Activated CD4-positive, alpha-beta memory T cell treated with anti-CD3 and anti-CD28 coated beads, Interleukin-2, amount 10 ng/mL, durations not matched to agents 7 days and 5 days (primary cell): ENCODE data around the gene DCAF10. TPM values are rescaled to one million over a fixed set of nuclear protein-coding genes. Genes with fewer than 3 reads are reported as not detected.
"Not testable (repeated sequence)": the region's sequence is repeated elsewhere in the genome, so short reads cannot be mapped to it uniquely, and the experiment has no call there.

ENCODE experiments used
- CTCF ChIA-PET: fragments of 350-600 bp; sonication (Branson Sonifier 250); formaldehyde crosslinking; loops from one replicate; lab custom pipeline; 2021; ENCODE audit warnings: antibody characterized with exemption, inconsistent platforms; lab: Charles Lee
- POLR2A ChIA-PET: fragments of 350-600 bp; sonication (Branson Sonifier 250); formaldehyde crosslinking; loops from one replicate; lab custom pipeline; 2021; ENCODE audit warnings: antibody characterized with exemption; lab: Charles Lee
- DNase-seq: peaks from one replicate; pipeline ENCODE4 v3.0.0-alpha.2; 2020
- H3K27ac Mint-ChIP-seq: one replicate; pipeline ENCODE4 v1.8.0; 2021; ENCODE audit warnings: mild to moderate bottlenecking, mixed read lengths
- H3K27me3 Mint-ChIP-seq: one replicate; pipeline ENCODE4 v1.8.0; 2021; ENCODE audit warnings: mixed read lengths
- H3K36me3 Mint-ChIP-seq: one replicate; pipeline ENCODE4 v1.8.0; 2021; ENCODE audit warnings: low read depth, mixed read lengths
- H3K4me1 Mint-ChIP-seq: one replicate; pipeline ENCODE4 v1.8.0; 2021; ENCODE audit warnings: mixed read lengths
- H3K4me3 Mint-ChIP-seq: one replicate; pipeline ENCODE4 v1.8.0; 2021; ENCODE audit warnings: mild to moderate bottlenecking, mixed read lengths
- H3K9me3 Mint-ChIP-seq: one replicate; pipeline ENCODE4 v1.8.0; 2021; ENCODE audit warnings: mixed read lengths
- total RNA-seq, 2 experiments: library from RNA; stranded (reverse); gene quantifications; one replicate each; pipeline ENCODE4 v1.2.3, GENCODE V29; 2021

DCAF10 gene
- total RNA-seq, 2 experiments from 2014 or later, result 18.7 to 20.7 TPM

GRCh38 chr9:37906312-37907239, 106.0 kb downstream of the DCAF10 start:
- no peaks in the 10 kb centered on the region for H3K36me3 Mint-ChIP-seq
- H3K4me1 Mint-ChIP-seq, result peaks cover 32% of the 10 kb centered on the region
- peak; percentile 15 for DNase-seq
- POLR2A ChIA-PET, result interaction anchor here (0.6 kb wide), 1 partner anchor 1334 kb away, joined by 3 read pairs; the partner anchor contains the start of gene MELK
- no peak overlapping the region for H3K4me3 Mint-ChIP-seq
- H3K27ac Mint-ChIP-seq, result no peak overlapping the region
- CTCF ChIA-PET, result no interaction called here
- no peaks in the 10 kb centered on the region for H3K9me3 Mint-ChIP-seq
- peaks cover 5% of the 10 kb centered on the region for H3K27me3 Mint-ChIP-seq

GRCh38 chr9:37908283-37908682, 107.7 kb downstream of the DCAF10 start:
- Mint-ChIP-seq H3K4me1 (peaks cover 17% of the 10 kb centered on the region), H3K4me3 (no peak overlapping the region), H3K36me3 (no peaks in the 10 kb centered on the region), H3K9me3 (no peaks in the 10 kb centered on the region), H3K27me3 (peaks cover 5% of the 10 kb centered on the region), H3K27ac (no peak overlapping the region)
- CTCF ChIA-PET, result no interaction called here
- DNase-seq, result no peak
- POLR2A ChIA-PET, result no interaction called here

GRCh38 chr9:37908698-37909186, 108.1 kb downstream of the DCAF10 start:
- ChIA-PET POLR2A (no interaction called here), CTCF (no interaction called here)
- H3K9me3 Mint-ChIP-seq, result no peaks in the 10 kb centered on the region
- H3K4me3 Mint-ChIP-seq, result no peak overlapping the region
- no peak overlapping the region for H3K27ac Mint-ChIP-seq
- peaks cover 5% of the 10 kb centered on the region for H3K27me3 Mint-ChIP-seq
- peak; percentile 15 for DNase-seq
- H3K36me3 Mint-ChIP-seq, result no peaks in the 10 kb centered on the region
- peaks cover 20% of the 10 kb centered on the region for H3K4me1 Mint-ChIP-seq

GRCh38 chr9:37909326-37909725, 108.7 kb downstream of the DCAF10 start:
- no peaks in the 10 kb centered on the region for H3K9me3 Mint-ChIP-seq
- no peak overlapping the region for H3K4me3 Mint-ChIP-seq
- POLR2A ChIA-PET, result no interaction called here
- no peaks in the 10 kb centered on the region for H3K36me3 Mint-ChIP-seq
- H3K4me1 Mint-ChIP-seq, result peaks cover 18% of the 10 kb centered on the region
- DNase-seq, result no peak
- peaks cover 5% of the 10 kb centered on the region for H3K27me3 Mint-ChIP-seq
- no peak overlapping the region for H3K27ac Mint-ChIP-seq
- CTCF ChIA-PET, result no interaction called here

GRCh38 chr9:37909836-37910235, 109.2 kb downstream of the DCAF10 start:
- H3K4me3 Mint-ChIP-seq, POLR2A ChIA-PET, H3K36me3 Mint-ChIP-seq, H3K27ac Mint-ChIP-seq, CTCF ChIA-PET, H3K27me3 Mint-ChIP-seq, DNase-seq, H3K9me3 Mint-ChIP-seq: not testable (repeated sequence)
- H3K4me1 Mint-ChIP-seq, result peaks cover 13% of the 10 kb centered on the region

GRCh38 chr9:37910271-37910670, 109.7 kb downstream of the DCAF10 start:
- no peak overlapping the region for H3K4me3 Mint-ChIP-seq
- POLR2A ChIA-PET, result no interaction called here
- no peaks in the 10 kb centered on the region for H3K36me3 Mint-ChIP-seq
- peaks cover 5% of the 10 kb centered on the region for H3K27me3 Mint-ChIP-seq
- DNase-seq, result no peak
- CTCF ChIA-PET, result interaction anchor here (2.2 kb wide), 1 partner anchor 177 kb away, joined by 14 read pairs; no protein-coding TSS in a partner anchor
- H3K9me3 Mint-ChIP-seq, result no peaks in the 10 kb centered on the region
- H3K4me1 Mint-ChIP-seq, result peaks cover 9% of the 10 kb centered on the region
- no peak overlapping the region for H3K27ac Mint-ChIP-seq

GRCh38 chr9:37911271-37911681, 110.7 kb downstream of the DCAF10 start:
- POLR2A ChIA-PET, result interaction anchor here (0.9 kb wide), 1 partner anchor 158 kb away, joined by 3 read pairs; the partner anchor contains the start of gene SHB
- Mint-ChIP-seq H3K4me1 (peaks cover 5% of the 10 kb centered on the region), H3K27ac (no peak overlapping the region), H3K4me3 (no peak overlapping the region), H3K36me3 (no peaks in the 10 kb centered on the region), H3K27me3 (peaks cover under 1% of the 10 kb centered on the region), H3K9me3 (no peaks in the 10 kb centered on the region)
- no peak for DNase-seq
- CTCF ChIA-PET, result interaction anchor here (0.8 to 4.8 kb wide), 6 partner anchors 9 to 352 kb away, joined by 3 to 44 read pairs (median 9); no protein-coding TSS in a partner anchor

- H3K27me3 Mint-ChIP-seq, result no peaks in the 10 kb centered on the region
- no peak overlapping the region for H3K4me3 Mint-ChIP-seq
- peaks cover 7% of the 10 kb centered on the region for H3K4me1 Mint-ChIP-seq
- no peaks in the 10 kb centered on the region for H3K9me3 Mint-ChIP-seq
- peak; percentile 83 for DNase-seq
- H3K27ac Mint-ChIP-seq, result no peak overlapping the region
- no peaks in the 10 kb centered on the region for H3K36me3 Mint-ChIP-seq
- ChIA-PET CTCF (interaction anchor here (0.6 to 4.8 kb wide), 37 partner anchors 9 to 587 kb away, joined by 3 to 44 read pairs (median 3); partner anchors contain the start of gene SHB), POLR2A (interaction anchor here (1.3 to 1.6 kb wide), 2 partner anchors 10 to 147 kb away, joined by 3 to 6 read pairs; partner anchors contain the start of gene SLC25A51)
Measured at GRCh38 chr9:37913480-37914153, 113.0 kb downstream of the DCAF10 start.

GRCh38 chr9:37914154-37914551, 113.6 kb downstream of the DCAF10 start:
- H3K9me3 Mint-ChIP-seq, result no peaks in the 10 kb centered on the region
- H3K4me1 Mint-ChIP-seq, result peaks cover 5% of the 10 kb centered on the region
- no peak overlapping the region for H3K27ac Mint-ChIP-seq
- H3K27me3 Mint-ChIP-seq, result no peaks in the 10 kb centered on the region
- H3K4me3 Mint-ChIP-seq, result no peak overlapping the region
- POLR2A ChIA-PET, result interaction anchor here (1.6 kb wide), 1 partner anchor 11 kb away, joined by 6 read pairs; the partner anchor contains the start of gene SLC25A51
- CTCF ChIA-PET, result interaction anchor here (0.6 to 4.8 kb wide), 35 partner anchors 9 to 519 kb away, joined by 3 to 44 read pairs (median 4); partner anchors contain the start of gene SHB
- DNase-seq, result no peak
- H3K36me3 Mint-ChIP-seq, result no peaks in the 10 kb centered on the region

- DNase-seq, result no peak
- H3K27ac Mint-ChIP-seq, result no peak overlapping the region
- CTCF ChIA-PET, result interaction anchor here (0.7 to 4.8 kb wide), 11 partner anchors 30 to 517 kb away, joined by 3 to 44 read pairs (median 6); partner anchors contain the start of gene SHB
- H3K36me3 Mint-ChIP-seq, result no peaks in the 10 kb centered on the region
- no peaks in the 10 kb centered on the region for H3K27me3 Mint-ChIP-seq
- H3K4me3 Mint-ChIP-seq, result no peak overlapping the region
- POLR2A ChIA-PET, result interaction anchor here (1.6 kb wide), 1 partner anchor 12 kb away, joined by 6 read pairs; the partner anchor contains the start of gene SLC25A51
- H3K9me3 Mint-ChIP-seq, result no peaks in the 10 kb centered on the region
- peaks cover 5% of the 10 kb centered on the region for H3K4me1 Mint-ChIP-seq
Measured at GRCh38 chr9:37914701-37915358, 114.2 kb downstream of the DCAF10 start.

- no peaks in the 10 kb centered on the region for H3K27me3 Mint-ChIP-seq
- ChIA-PET CTCF (interaction anchor here (0.7 to 4.8 kb wide), 7 partner anchors 151 to 245 kb away, joined by 3 to 44 read pairs (median 4); partner anchors contain the start of gene SHB), POLR2A (no interaction called here)
- no peaks in the 10 kb centered on the region for H3K36me3 Mint-ChIP-seq
- H3K27ac Mint-ChIP-seq, result no peak overlapping the region
- no peak overlapping the region for H3K4me3 Mint-ChIP-seq
- peaks cover 5% of the 10 kb centered on the region for H3K4me1 Mint-ChIP-seq
- no peaks in the 10 kb centered on the region for H3K9me3 Mint-ChIP-seq
- DNase-seq, result no peak
Measured at GRCh38 chr9:37915911-37916470, 115.4 kb downstream of the DCAF10 start.
